Loucy (cell line): ENCODE results near the gene RAB3GAP1.

Source experiments
- EZH2phosphoT487 ChIP-seq: fragments of 200-600 bp; IDR thresholded peaks from 2 replicates; pipeline ENCODE4 v1.6.1; 2018; ENCODE audit warnings: antibody characterized with exemption, mild to moderate bottlenecking, moderate library complexity, borderline replicate concordance
- TF ChIP-seq, protein P1 (sequence below): fragments of 200-600 bp; sonication (generic); conservative IDR thresholded peaks from 2 replicates; pipeline ENCODE4 v1.5.1; 2014; ENCODE audit warnings: mild to moderate bottlenecking, antibody characterized with exemption, low read length

DNA sequence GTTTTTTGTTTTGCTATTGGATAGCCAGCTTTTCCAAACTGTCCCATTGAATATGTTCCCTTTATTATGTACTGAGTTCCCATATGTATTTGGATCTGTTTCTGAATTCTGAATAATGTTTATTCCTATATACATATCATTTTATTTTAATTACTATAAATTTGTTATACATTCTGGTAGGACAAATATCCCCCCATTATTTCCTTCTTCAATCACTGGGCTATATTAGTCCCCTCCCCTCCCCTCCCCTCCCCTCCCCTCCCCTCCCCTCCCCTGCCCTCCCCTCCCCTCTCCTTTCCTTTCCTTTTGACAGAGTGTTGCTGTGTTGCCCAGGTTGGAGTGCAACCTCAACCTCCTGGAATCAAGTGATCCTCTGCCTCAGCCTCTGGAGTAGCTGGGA, 26.3 kb downstream of the RAB3GAP1 start:
- TF ChIP-seq, protein P1, sequence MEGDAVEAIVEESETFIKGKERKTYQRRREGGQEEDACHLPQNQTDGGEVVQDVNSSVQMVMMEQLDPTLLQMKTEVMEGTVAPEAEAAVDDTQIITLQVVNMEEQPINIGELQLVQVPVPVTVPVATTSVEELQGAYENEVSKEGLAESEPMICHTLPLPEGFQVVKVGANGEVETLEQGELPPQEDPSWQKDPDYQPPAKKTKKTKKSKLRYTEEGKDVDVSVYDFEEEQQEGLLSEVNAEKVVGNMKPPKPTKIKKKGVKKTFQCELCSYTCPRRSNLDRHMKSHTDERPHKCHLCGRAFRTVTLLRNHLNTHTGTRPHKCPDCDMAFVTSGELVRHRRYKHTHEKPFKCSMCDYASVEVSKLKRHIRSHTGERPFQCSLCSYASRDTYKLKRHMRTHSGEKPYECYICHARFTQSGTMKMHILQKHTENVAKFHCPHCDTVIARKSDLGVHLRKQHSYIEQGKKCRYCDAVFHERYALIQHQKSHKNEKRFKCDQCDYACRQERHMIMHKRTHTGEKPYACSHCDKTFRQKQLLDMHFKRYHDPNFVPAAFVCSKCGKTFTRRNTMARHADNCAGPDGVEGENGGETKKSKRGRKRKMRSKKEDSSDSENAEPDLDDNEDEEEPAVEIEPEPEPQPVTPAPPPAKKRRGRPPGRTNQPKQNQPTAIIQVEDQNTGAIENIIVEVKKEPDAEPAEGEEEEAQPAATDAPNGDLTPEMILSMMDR, result no peak
- no peak for TF ChIP-seq EZH2phosphoT487
